H1 (cell line): ENCODE data around the gene NDUFAF8. TPM values are rescaled to one million over a fixed set of nuclear protein-coding genes. Genes with fewer than 3 reads are reported as not detected.

ENCODE experiments used
- CTCF ChIA-PET: fragments of 300-600 bp; sonication (Branson Sonifier 250); formaldehyde crosslinking; loops from one replicate; lab custom pipeline; 2021; ENCODE audit not compliant: partially characterized antibody; lab: Charles Lee
- POLR2A ChIA-PET: fragments of 300-600 bp; sonication (Branson Sonifier 250); formaldehyde crosslinking; loops from one replicate; lab custom pipeline; 2021; ENCODE audit warnings: inconsistent platforms; ENCODE audit not compliant: partially characterized antibody; lab: Charles Lee
- DNase-seq, 2 experiments: peaks; one replicate each; pipeline versions ENCODE4 v3.0.0 to v3.0.0-alpha.2; 2010 to 2022; ENCODE audit warnings: low spot score in 2 of 2, low read depth in 1 of 2, mixed read lengths in 1 of 2
- FAIRE-seq: peaks from 2 replicates; lab custom pipeline; 2011; peaks lifted over from hg19 to GRCh38; lab: Jason Lieb, UNC
- H2AFZ ChIP-seq: 2 replicates; pipeline ENCODE4 v1.8.1; 2012; ENCODE audit warnings: low read length, inconsistent platforms
- H2AK5ac ChIP-seq: 2 replicates; pipeline ENCODE4 v1.6.1; 2013; ENCODE audit warnings: low read depth, low read length
- H2BK120ac ChIP-seq: replicated peaks from 2 replicates; pipeline ENCODE3; 2013; ENCODE audit warnings: low read depth, low read length, inconsistent platforms
- H2BK12ac ChIP-seq: 2 replicates; pipeline ENCODE4 v1.6.1; 2013; ENCODE audit warnings: low read depth, low read length
- H2BK15ac ChIP-seq: 2 replicates; pipeline ENCODE4 v1.6.1; 2013; ENCODE audit warnings: low read length
- H2BK20ac ChIP-seq: 2 replicates; pipeline ENCODE4 v1.6.1; 2013; ENCODE audit warnings: low read length
- H2BK5ac ChIP-seq: 2 replicates; pipeline ENCODE4 v1.6.1; 2013; ENCODE audit warnings: low read depth, low read length
- H3K14ac ChIP-seq: 2 replicates; pipeline ENCODE4 v1.6.1; 2013; ENCODE audit warnings: inconsistent platforms; ENCODE audit not compliant: insufficient read length
- H3K18ac ChIP-seq: 2 replicates; pipeline ENCODE4 v1.6.1; 2013; ENCODE audit warnings: low read length; ENCODE audit errors: extremely low read depth
- H3K23ac ChIP-seq: 2 replicates; pipeline ENCODE4 v1.6.1; 2013; ENCODE audit warnings: inconsistent platforms; ENCODE audit not compliant: insufficient read length
- H3K23me2 ChIP-seq: 2 replicates; pipeline ENCODE4 v1.6.1; 2013; ENCODE audit warnings: low read depth, low read length
- H3K27ac ChIP-seq: 2 replicates; pipeline ENCODE4 v1.6.1; 2011; ENCODE audit warnings: low read depth, low read length, inconsistent platforms
- H3K27me3 ChIP-seq, 4 experiments: replicated peaks in 1 of 4; 1 replicate in 1 of 4; 2 replicates in 3 of 4; pipeline versions ENCODE4 v1.6.1 to v1.8.1; 2011 to 2013; ENCODE audit warnings: low read length in 3 of 4, mild to moderate bottlenecking in 3 of 4, inconsistent platforms in 2 of 4, mixed read lengths in 2 of 4, moderate library complexity in 1 of 4; ENCODE audit not compliant: control insufficient read depth in 3 of 4, insufficient read depth in 3 of 4; ENCODE audit errors: extremely low read depth in 1 of 4
- H3K36me3 ChIP-seq, 4 experiments: 2 replicates each; pipeline versions ENCODE4 v1.6.1 to v1.8.1; 2011 to 2013; ENCODE audit warnings: mild to moderate bottlenecking in 4 of 4, low read length in 3 of 4, moderate library complexity in 2 of 4, control low read depth in 1 of 4, inconsistent platforms in 1 of 4; ENCODE audit not compliant: insufficient read depth in 4 of 4, control insufficient read depth in 2 of 4
- H3K4ac ChIP-seq: replicated peaks from 2 replicates; pipeline ENCODE3; 2013; ENCODE audit warnings: low read length, low read depth, mixed read lengths, inconsistent platforms; ENCODE audit not compliant: insufficient read length
- H3K4me1 ChIP-seq, 4 experiments: replicated peaks in 1 of 4; 1 replicate in 1 of 4; 2 replicates in 3 of 4; pipeline versions ENCODE4 v1.6.1 to v1.8.1; 2011 to 2013; ENCODE audit warnings: low read length in 3 of 4, inconsistent platforms in 2 of 4, mixed read lengths in 1 of 4; ENCODE audit not compliant: insufficient read depth in 4 of 4, control insufficient read depth in 3 of 4
- H3K4me2 ChIP-seq, 2 experiments: 2 replicates each; pipeline versions ENCODE4 v1.6.1 to v1.8.1; 2011 to 2013; ENCODE audit warnings: low read depth in 2 of 2, low read length in 2 of 2, control low read depth in 1 of 2, inconsistent platforms in 1 of 2, mild to moderate bottlenecking in 1 of 2; ENCODE audit not compliant: insufficient read depth in 1 of 2
- H3K4me3 ChIP-seq, 4 experiments: fragments of 200-600, 300-600 bp in 1 of 4; sonication (generic), shearing (Covaris generic), sonication (Bioruptor Twin) in 1 of 4; 2 replicates each; pipeline versions ENCODE4 v1.5.1 to v1.8.1; 2011 to 2016; ENCODE audit warnings: low read length in 4 of 4, low read depth in 3 of 4, control low read depth in 2 of 4, inconsistent platforms in 2 of 4, mild to moderate bottlenecking in 2 of 4, mixed read lengths in 1 of 4, moderate library complexity in 1 of 4; ENCODE audit not compliant: insufficient read depth in 2 of 4; ENCODE audit errors: extremely low read depth in 1 of 4
- H3K56ac ChIP-seq: replicated peaks from 2 replicates; pipeline ENCODE3; 2013; ENCODE audit warnings: low read depth, mild to moderate bottlenecking, mixed read lengths, low read length, inconsistent platforms; ENCODE audit not compliant: insufficient read length
- H3K79me1 ChIP-seq: 2 replicates; pipeline ENCODE4 v1.6.1; 2013; ENCODE audit warnings: low read depth, low read length, control low read depth
- H3K79me2 ChIP-seq, 2 experiments: 2 replicates each; pipeline versions ENCODE4 v1.6.1 to v1.8.1; 2012 to 2013; ENCODE audit warnings: low read length in 2 of 2, mild to moderate bottlenecking in 2 of 2, inconsistent platforms in 1 of 2; ENCODE audit not compliant: insufficient read depth in 2 of 2, control insufficient read depth in 1 of 2
- H3K9ac ChIP-seq, 4 experiments: replicated peaks in 1 of 4; 1 replicate in 1 of 4; 2 replicates in 3 of 4; pipeline versions ENCODE4 v1.6.1 to v1.8.1; 2011 to 2013; ENCODE audit warnings: low read depth in 3 of 4, low read length in 3 of 4, control low read depth in 2 of 4, mild to moderate bottlenecking in 2 of 4, moderate library complexity in 2 of 4, inconsistent platforms in 1 of 4; ENCODE audit errors: extremely low read depth in 1 of 4
- H3K9me3 ChIP-seq, 2 experiments: 2 replicates each; pipeline versions ENCODE4 v1.6.1 to v1.8.1; 2012 to 2013; ENCODE audit warnings: mild to moderate bottlenecking in 2 of 2, moderate library complexity in 2 of 2, control low read depth in 1 of 2, inconsistent platforms in 1 of 2, low read depth in 1 of 2, low read length in 1 of 2, mixed read lengths in 1 of 2; ENCODE audit not compliant: insufficient read depth in 2 of 2
- H4K20me1 ChIP-seq, 2 experiments: replicated peaks in 1 of 2; 2 replicates each; pipeline versions ENCODE3 to v1.8.1; 2011 to 2013; ENCODE audit warnings: inconsistent platforms in 2 of 2, low read length in 2 of 2, mild to moderate bottlenecking in 1 of 2; ENCODE audit not compliant: insufficient read depth in 2 of 2, control insufficient read depth in 1 of 2
- H4K5ac ChIP-seq: 2 replicates; pipeline ENCODE4 v1.6.1; 2013; ENCODE audit warnings: low read length, low read depth, mixed read lengths, inconsistent platforms; ENCODE audit not compliant: insufficient read length
- H4K8ac ChIP-seq: 2 replicates; pipeline ENCODE4 v1.8.0; 2013; ENCODE audit warnings: mild to moderate bottlenecking, moderate library complexity, low read length, inconsistent platforms; ENCODE audit not compliant: insufficient read depth; ENCODE audit errors: extremely low read depth
- H4K91ac ChIP-seq: replicated peaks from 2 replicates; pipeline ENCODE3; 2013; ENCODE audit warnings: low read length, mixed read lengths, inconsistent platforms; ENCODE audit not compliant: insufficient read length
- CHD2 ChIP-seq: IDR thresholded peaks from 2 replicates; pipeline ENCODE4 v1.6.1; 2012; ENCODE audit warnings: low read length, improper control_type of control experiment
- EP300 ChIP-seq, 2 experiments: IDR thresholded peaks; 1 replicate in 1 of 2; 2 replicates in 1 of 2; pipeline ENCODE4 v1.6.1; 2011 to 2012; ENCODE audit warnings: low read depth in 2 of 2, low read length in 2 of 2, mild to moderate bottlenecking in 2 of 2, borderline replicate concordance in 1 of 2, inconsistent platforms in 1 of 2, moderate library complexity in 1 of 2
- HDAC2 ChIP-seq, 2 experiments: fragments of 300-600 bp in 1 of 2; sonication (generic) in 1 of 2; IDR thresholded peaks; 2 replicates each; pipeline ENCODE4 v1.6.1; 2011 to 2012; ENCODE audit warnings: low read depth in 2 of 2, low read length in 2 of 2, mild to moderate bottlenecking in 2 of 2, moderate library complexity in 2 of 2, borderline replicate concordance in 1 of 2, inconsistent platforms in 1 of 2
- TEAD4 ChIP-seq: IDR thresholded peaks from 2 replicates; pipeline ENCODE4 v1.6.1; 2012; ENCODE audit warnings: low read depth, low read length, inconsistent platforms, mixed read lengths
- WGBS, 2 experiments: shearing (Covaris generic) in 1 of 2; methylation state at CpG; one replicate each; pipeline versions ENCODE4 v1.1.6 to v1.1.7; 2013 to 2015; ENCODE audit warnings: low lambda C conversion rate in 2 of 2, mixed read lengths in 2 of 2, inconsistent platforms in 1 of 2, low coverage in 1 of 2, missing lambda C conversion rate in 1 of 2; ENCODE audit not compliant: insufficient replicate concordance in 2 of 2, insufficient coverage in 1 of 2, insufficient read length in 1 of 2; ENCODE audit errors: extremely low coverage in 1 of 2, missing lambda C conversion rate in 1 of 2; 5-methylcytosine and 5-hydroxymethylcytosine counted together
- polyA plus RNA-seq, 7 experiments: library from polyadenylated mRNA; depleted of rRNA in 3 of 7; stranded (reverse) in 5 of 7; unstranded in 2 of 7; fragments of >200 nt in 5 of 7; fragments of 200-250 nt in 2 of 7; gene quantifications; 1 replicate in 5 of 7; 2 replicates in 1 of 7; 4 replicates in 1 of 7; pipeline versions ENCODE4 v1.2.1 to v1.2.3, GENCODE V29; 2011 to 2013; ENCODE audit warnings: missing spikeins in 2 of 7, mixed read lengths in 2 of 7
- total RNA-seq: library from RNA; stranded (reverse); fragmentation: NEBNext Ultra II Directional; extraction: Animal tissue kit (Norgen Biotek cat#: 25700); gene quantifications from 2 replicates; pipeline ENCODE4 v1.2.1, GENCODE V29; 2021

The NDUFAF8 gene
- total and polyA plus RNA-seq, 2 of the 8 experiments (the other 6 are each of a cell fraction or from before 2014, with no cell fraction given), result 48.9 to 91.1 TPM

DNA sequence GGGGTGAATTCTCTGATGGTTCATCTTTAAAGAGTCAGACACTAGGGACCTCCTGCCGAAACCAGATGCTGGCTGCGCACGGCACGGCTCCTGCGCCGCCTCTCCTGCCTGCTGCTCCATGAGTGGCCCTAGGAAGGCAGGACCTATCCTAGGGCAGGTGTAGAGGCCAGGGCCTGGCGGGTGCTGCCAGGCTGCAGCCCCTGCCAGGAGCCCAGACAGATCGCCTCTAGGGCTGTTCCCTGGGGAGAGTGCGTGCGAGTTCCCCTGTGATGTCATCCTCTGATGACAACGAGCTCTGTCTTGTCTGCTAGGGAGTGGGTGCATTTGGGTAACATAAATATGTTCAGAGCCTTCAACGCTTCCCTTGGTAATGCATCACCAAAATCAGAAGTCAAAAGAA, 32.1 kb downstream of the NDUFAF8 start:
- ChIA-PET POLR2A (interaction anchor here (1.1 to 1.6 kb wide), 2 partner anchors 9 to 10 kb away, joined by 3 read pairs; no protein-coding TSS in a partner anchor), CTCF (interaction anchor here (0.6 to 1.4 kb wide), 7 partner anchors 9 to 423 kb away, joined by 3 to 5 read pairs (median 3); no protein-coding TSS in a partner anchor)
- no peak overlapping the region for H2AFZ ChIP-seq
- no peak overlapping the region for H4K5ac ChIP-seq
- no peak overlapping the region for H2AK5ac ChIP-seq
- H2BK5ac ChIP-seq, result no peak overlapping the region
- no peak overlapping the region for H3K56ac ChIP-seq
- no peak overlapping the region for H3K27ac ChIP-seq
- peaks cover 5 to 6% of the 10 kb centered on the region in 2 experiments for H4K20me1 ChIP-seq
- no peak overlapping the region for H2BK120ac ChIP-seq
- H3K14ac ChIP-seq, result no peak overlapping the region
- 94% methylated on average over 12 of the region's 12 CpGs; no CpG with 5 or more reads in 1 of the 2 experiments for WGBS, 2 experiments
- H3K79me2 ChIP-seq, result no peaks in the 10 kb centered on the region
- no peak overlapping the region for H3K23ac ChIP-seq
- H3K18ac ChIP-seq, result no peak overlapping the region
- H3K4me3 ChIP-seq, result no peak overlapping the region
- no peak overlapping the region for H4K91ac ChIP-seq
- H4K8ac ChIP-seq, result no peak overlapping the region
- no peaks in the 10 kb centered on the region for H3K23me2 ChIP-seq
- no peaks in the 10 kb centered on the region for H3K27me3 ChIP-seq
- peaks cover 0 to 22% (median 3%) of the 10 kb centered on the region in 4 experiments; a peak in 3 of 8 replicates for H3K36me3 ChIP-seq
- H3K4me1 ChIP-seq, result no peaks in the 10 kb centered on the region
- no peak overlapping the region for H2BK15ac ChIP-seq
- H3K4ac ChIP-seq, result no peak overlapping the region
- no peak overlapping the region for H3K9ac ChIP-seq
- H3K9me3 ChIP-seq, result no peaks in the 10 kb centered on the region
- DNase-seq, result no peak
- H3K4me2 ChIP-seq, result no peak overlapping the region
- no peak for FAIRE-seq
- H2BK20ac ChIP-seq, result no peak overlapping the region
- TF ChIP-seq EP300 (IDR thresholded peaks at IDR 0.05; ENCODE audit: borderline replicate concordance in 1 of 2, low read depth in 2 of 2, low read length in 2 of 2), result no peak
- no peak for TF ChIP-seq TEAD4
- TF ChIP-seq HDAC2 (IDR thresholded peaks at IDR 0.05; ENCODE audit: borderline replicate concordance in 1 of 2, low read depth in 2 of 2, low read length in 2 of 2), result no peak
- no peak for TF ChIP-seq CHD2
- no peak overlapping the region for H2BK12ac ChIP-seq
- no peaks in the 10 kb centered on the region for H3K79me1 ChIP-seq
